ENCODE measurements around the gene PLD4.

PLD4 gene

GRCh38 chr14:104976198-104977007 lies 51.7 kb downstream of the PLD4 start:
- Mint-ChIP-seq H3K9me3 (no peaks in the 10 kb centered on the region), H3K27me3 (peaks cover 4% of the 10 kb centered on the region), H3K27ac (peak overlapping the region; percentile 80), H3K4me1 (peaks cover 12% of the 10 kb centered on the region), H3K36me3 (no peaks in the 10 kb centered on the region), H3K4me3 (peak overlapping the region; percentile 57)

- H3K9me3 Mint-ChIP-seq = no peaks in the 10 kb centered on the region
- no peak overlapping the region for H3K27ac Mint-ChIP-seq
- no peaks in the 10 kb centered on the region for H3K36me3 Mint-ChIP-seq
- H3K4me1 Mint-ChIP-seq = peaks cover 12% of the 10 kb centered on the region
- H3K4me3 Mint-ChIP-seq = peak overlapping the region; percentile 87
- H3K27me3 Mint-ChIP-seq = peaks cover 4% of the 10 kb centered on the region
Observed at GRCh38 chr14:104977008-104977680, 52.5 kb downstream of the PLD4 start.

GRCh38 chr14:104977681-104978653 lies 53.3 kb downstream of the PLD4 start, which contains the start of gene AHNAK2:
Gene AHNAK2 (minus strand): TSS chr14:104978374. CDS start chr14:104978237, 137 bp downstream.
- Mint-ChIP-seq H3K27ac (no peak within 1 kb of the TSS), H3K27me3 (peaks cover 4% of the 10 kb centered on the region), H3K4me3 (peak within 1 kb of the TSS; percentile 87), H3K36me3 (no peaks in the 10 kb centered on the region), H3K4me1 (peaks cover 12% of the 10 kb centered on the region), H3K9me3 (no peaks in the 10 kb centered on the region)

- Mint-ChIP-seq H3K27ac (no peak overlapping the region), H3K27me3 (peaks cover 4% of the 10 kb centered on the region), H3K9me3 (no peaks in the 10 kb centered on the region), H3K36me3 (no peaks in the 10 kb centered on the region), H3K4me3 (peak overlapping the region; percentile 51), H3K4me1 (peaks cover 12% of the 10 kb centered on the region)
Observed at GRCh38 chr14:104978746-104979691, 54.3 kb downstream of the PLD4 start.

- H3K27me3 Mint-ChIP-seq = peaks cover 4% of the 10 kb centered on the region
- H3K36me3 Mint-ChIP-seq = no peaks in the 10 kb centered on the region
- H3K4me1 Mint-ChIP-seq = peaks cover 16% of the 10 kb centered on the region
- H3K9me3 Mint-ChIP-seq = no peaks in the 10 kb centered on the region
- H3K4me3 Mint-ChIP-seq = no peak overlapping the region
- H3K27ac Mint-ChIP-seq = no peak overlapping the region
Observed at GRCh38 chr14:104979758-104980610, 55.3 kb downstream of the PLD4 start.

GRCh38 chr14:104980611-104981531 lies 56.2 kb downstream of the PLD4 start:
- Mint-ChIP-seq H3K9me3 (no peaks in the 10 kb centered on the region), H3K27me3 (peaks cover 4% of the 10 kb centered on the region), H3K4me3 (no peak overlapping the region), H3K4me1 (peaks cover 16% of the 10 kb centered on the region), H3K36me3 (no peaks in the 10 kb centered on the region), H3K27ac (no peak overlapping the region)

GRCh38 chr14:104981699-104982541 lies 57.2 kb downstream of the PLD4 start:
- peaks cover 9% of the 10 kb centered on the region for H3K4me1 Mint-ChIP-seq
- no peak overlapping the region for H3K27ac Mint-ChIP-seq
- no peaks in the 10 kb centered on the region for H3K36me3 Mint-ChIP-seq
- H3K4me3 Mint-ChIP-seq = no peak overlapping the region
- no peaks in the 10 kb centered on the region for H3K9me3 Mint-ChIP-seq
- H3K27me3 Mint-ChIP-seq = no peaks in the 10 kb centered on the region

GRCh38 chr14:104982548-104983230 lies 58.0 kb downstream of the PLD4 start:
- Mint-ChIP-seq H3K27me3 (no peaks in the 10 kb centered on the region), H3K27ac (peak overlapping the region; percentile 35), H3K4me1 (peaks cover 11% of the 10 kb centered on the region)

More at GRCh38 chr14:104982548-104983230, 58.0 kb downstream of the PLD4 start:
- H3K9me3 Mint-ChIP-seq = no peaks in the 10 kb centered on the region
- H3K36me3 Mint-ChIP-seq = no peaks in the 10 kb centered on the region
- H3K4me3 Mint-ChIP-seq = no peak overlapping the region
